ENCODE measurements around the gene DNMT1.
"Not testable (repeated sequence)": the region's sequence is repeated elsewhere in the genome, so short reads cannot be mapped to it uniquely, and the experiment has no call there.

DNMT1 gene

GRCh38 chr19:10180459-10180858 lies 14.3 kb downstream of the DNMT1 start:
- no peak for DNase-seq

GRCh38 chr19:10180024-10180423 lies 14.7 kb downstream of the DNMT1 start:
- DNase-seq: not testable (repeated sequence)

- DNase-seq: no peak
These were observed 21.2 kb downstream of the DNMT1 start for GRCh38 chr19:10173527-10173926.

DNA sequence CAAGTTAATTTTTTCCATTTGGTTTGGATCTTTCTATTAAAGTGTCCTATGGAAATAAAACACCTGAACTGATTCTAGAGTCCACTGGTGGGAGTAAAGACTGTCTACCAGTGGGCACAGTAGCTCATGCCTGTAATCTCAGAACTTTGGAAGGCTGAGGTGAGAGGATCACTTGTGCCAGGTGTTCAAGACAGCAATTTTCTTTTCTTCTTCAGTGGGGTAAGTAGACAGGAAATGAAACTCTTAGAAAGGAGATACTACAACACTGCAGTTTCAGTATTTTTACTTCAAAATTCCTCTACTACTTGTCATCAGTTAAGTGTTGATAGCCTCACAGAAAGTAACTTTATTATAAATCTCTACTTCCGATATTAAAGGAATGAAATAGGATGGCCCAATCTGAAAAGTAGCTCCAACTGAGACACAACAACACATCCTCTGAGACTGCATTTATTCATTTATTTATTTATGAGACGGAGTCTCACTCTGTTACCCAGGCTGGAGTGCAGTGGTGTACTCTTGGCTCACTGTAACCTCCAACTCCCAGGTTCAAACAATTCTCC lies 26.3 kb downstream of the DNMT1 start:
- DNase-seq: no peak

DNA sequence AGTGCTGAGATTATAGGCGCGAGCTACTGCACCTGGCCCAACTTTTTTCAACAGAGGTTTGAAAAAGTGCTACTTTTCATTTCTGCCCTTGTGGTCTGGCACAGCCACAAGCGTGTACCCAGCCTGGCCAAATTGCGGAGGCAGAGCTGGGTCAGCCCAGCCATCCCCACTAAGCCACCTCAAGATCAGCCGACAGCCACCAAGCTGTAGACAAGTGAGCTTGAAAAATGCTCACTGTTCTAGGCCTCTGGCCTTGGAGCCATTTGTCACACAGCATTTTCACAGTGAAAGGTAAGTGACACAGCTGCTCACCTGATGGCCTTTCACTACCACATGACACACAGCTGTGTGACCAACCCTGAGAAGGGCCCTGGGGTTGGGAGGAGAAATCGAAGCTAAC lies 27.3 kb downstream of the DNMT1 start:
- DNase-seq: no peak

GRCh38 chr19:10166501-10166900 lies 28.3 kb downstream of the DNMT1 start:
- not testable (repeated sequence) for DNase-seq

DNA sequence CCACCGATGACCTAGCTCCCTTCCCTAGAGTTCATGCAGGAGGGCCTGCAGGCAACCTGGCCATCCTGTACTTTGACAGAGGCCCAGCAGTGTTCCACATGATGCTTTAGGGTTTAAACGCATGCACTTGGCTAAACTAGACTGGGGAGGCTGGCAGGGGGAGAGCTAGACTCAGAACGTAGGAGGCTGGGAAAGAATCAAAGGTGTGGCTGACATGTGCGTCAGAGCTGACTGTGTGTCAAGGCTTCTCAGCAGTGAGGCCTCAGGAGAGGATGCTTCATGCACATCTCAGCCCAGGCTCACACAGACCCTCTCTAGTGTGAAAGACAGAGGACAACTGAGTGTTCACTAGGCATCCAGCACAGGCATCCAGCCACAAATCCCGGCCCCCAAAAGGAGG lies 28.7 kb downstream of the DNMT1 start:
- no peak for DNase-seq

- no peak for DNase-seq
These were observed 31.2 kb downstream of the DNMT1 start for GRCh38 chr19:10163536-10163935.

GRCh38 chr19:10159610-10160009 lies 35.1 kb downstream of the DNMT1 start:
- no peak for DNase-seq

DNA sequence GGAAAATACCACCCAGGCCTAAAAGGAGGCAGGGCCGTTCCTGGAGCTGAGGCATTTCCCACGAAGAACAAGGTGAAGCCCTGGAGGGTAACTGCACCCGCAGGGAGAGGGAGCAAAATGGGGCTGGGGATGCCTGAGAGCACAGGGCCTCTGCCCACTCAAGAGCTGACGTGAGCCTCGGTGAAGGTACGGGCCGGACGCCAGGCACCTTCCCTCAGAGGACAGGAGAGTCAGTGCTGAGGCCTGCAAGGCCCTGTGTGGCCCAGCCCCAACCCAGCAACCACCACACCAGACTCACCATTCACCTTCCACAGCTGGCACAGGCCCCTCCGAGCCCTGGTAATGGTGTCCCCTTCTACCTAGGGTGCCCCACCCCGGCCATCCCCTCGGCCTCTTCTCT lies 36.3 kb downstream of the DNMT1 start:
- DNase-seq: no peak

GRCh38 chr19:10158071-10158470 lies 36.7 kb downstream of the DNMT1 start:
- no peak for DNase-seq

DNA sequence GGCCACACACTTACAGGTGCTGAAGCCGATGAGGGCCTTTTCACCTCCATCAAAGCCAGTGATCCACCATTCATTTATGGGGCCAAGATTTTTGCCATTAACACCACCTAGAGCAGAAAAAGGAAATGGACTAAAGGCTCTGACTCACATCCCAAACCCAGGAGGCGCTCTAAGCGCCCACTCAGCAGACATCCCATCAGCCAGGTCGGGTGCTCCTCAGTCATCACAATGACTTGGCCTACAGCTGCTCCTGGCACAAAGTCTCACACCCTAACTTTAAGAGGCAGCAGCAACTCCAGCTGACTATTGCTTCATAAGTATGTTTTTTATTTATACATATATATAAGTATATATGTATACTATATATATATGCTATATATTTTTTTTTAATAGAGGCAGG lies 38.9 kb downstream of the DNMT1 start:
- DNase-seq: no peak

DNA sequence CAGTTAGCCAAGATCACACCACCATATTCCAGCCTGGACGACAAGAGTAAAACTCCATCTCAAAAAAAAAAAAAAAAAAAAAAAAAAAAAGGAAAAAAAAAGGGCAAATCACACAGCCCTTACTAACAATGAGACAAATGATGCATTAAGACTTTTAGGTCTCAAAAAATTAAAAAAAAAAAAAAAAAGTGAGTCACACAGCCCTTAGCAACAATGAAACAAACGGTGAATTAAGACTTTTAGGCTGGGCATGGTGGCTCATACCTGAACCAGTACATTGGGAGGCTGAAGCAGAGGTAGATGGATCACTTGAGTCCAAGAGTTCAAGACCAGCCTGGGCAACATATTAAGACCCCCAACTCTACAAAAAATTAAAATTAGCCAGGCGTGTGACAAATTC lies 42.7 kb downstream of the DNMT1 start:
- DNase-seq: no peak

- no peak for DNase-seq
These were observed 43.2 kb downstream of the DNMT1 start for GRCh38 chr19:10151521-10151920.

- DNase-seq: no peak
These were observed 45.3 kb downstream of the DNMT1 start for GRCh38 chr19:10149427-10149826.

DNA sequence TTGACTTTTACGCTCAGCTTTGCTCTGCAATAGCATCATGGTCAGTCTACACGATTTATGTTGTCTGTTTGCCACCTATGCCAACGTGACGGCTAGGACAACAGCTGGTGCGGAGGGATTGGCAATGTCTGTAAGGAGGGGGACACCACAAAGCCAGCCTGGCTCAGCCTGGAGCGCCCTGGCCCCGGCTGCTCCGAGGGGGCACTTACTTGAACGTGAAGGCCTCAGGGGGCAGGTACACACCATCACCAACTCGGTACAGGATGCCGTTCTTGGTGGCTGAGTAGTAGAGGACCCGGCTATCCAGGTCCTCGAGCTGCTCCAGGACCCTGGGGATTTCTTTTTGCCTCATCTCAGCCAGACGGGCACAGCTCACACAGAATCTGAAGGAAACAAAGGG lies 48.6 kb downstream of the DNMT1 start:
- no peak for DNase-seq

- no peak for DNase-seq
These were observed 49.7 kb downstream of the DNMT1 start for GRCh38 chr19:10145031-10145430.

DNA sequence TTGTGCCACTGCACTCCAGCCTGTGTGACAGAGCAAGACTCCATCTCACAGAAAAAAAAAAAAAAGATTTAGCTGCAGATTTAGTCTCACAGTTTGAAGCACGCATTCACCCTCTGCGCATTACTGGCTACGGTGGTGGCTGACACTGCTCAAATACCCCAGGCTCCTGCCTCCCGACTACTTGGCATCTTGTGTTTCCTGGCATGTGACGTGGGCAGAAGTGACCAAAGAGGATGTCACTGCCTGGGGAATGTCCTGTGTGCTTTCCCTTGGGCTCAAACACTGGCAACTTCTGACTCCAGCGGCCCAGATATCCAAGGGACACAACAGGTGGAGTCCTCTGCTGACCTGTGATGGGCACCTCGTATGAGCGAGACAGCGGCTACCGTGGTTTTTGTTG lies 50.4 kb downstream of the DNMT1 start:
- DNase-seq: no peak

DNA sequence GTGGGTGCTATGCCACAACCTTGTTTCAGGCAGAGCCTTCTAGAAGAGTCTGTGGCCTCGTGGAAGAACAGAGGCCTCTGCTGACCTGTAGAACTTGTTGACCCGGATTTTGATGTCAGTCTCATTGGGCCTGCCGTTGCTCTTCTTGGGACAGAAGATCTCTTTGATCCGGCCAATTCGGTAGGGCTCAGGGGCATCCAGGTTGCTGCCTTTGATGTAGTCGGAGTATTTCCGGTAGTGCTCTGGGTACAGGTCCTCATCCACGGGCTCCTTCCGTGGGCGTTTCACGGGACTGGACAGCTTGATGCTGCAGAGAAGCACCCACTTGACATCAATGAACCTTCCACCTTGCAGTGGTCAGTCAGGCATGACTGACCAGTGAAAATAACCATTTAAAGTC lies 51.1 kb downstream of the DNMT1 start:
- no peak for DNase-seq

- no peak for DNase-seq
These were observed 51.9 kb downstream of the DNMT1 start for GRCh38 chr19:10142701-10143375.

GRCh38 chr19:10141973-10142372 lies 52.8 kb downstream of the DNMT1 start:
- DNase-seq: no peak

DNA sequence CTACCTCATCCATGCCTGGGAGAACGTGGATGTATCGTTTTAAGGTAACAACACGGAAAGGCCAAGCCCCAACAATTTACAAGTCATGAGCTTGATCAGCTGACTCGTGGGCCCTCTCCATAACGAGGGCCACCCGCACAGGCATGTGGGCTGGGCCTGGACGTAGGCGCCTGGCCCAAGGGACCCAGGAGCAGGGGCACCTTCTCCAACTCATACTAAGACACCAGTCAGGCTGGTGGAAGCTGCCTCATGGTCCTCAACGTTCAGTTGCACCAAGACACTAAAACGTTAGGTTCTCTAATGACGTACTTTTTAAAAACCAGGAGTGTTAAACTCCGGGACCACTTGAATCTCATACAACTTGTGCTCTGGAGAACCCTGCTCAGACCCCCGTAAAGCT lies 53.3 kb downstream of the DNMT1 start:
- no peak for DNase-seq

- DNase-seq: no peak
These were observed 54.8 kb downstream of the DNMT1 start for GRCh38 chr19:10139952-10140351.

DNA sequence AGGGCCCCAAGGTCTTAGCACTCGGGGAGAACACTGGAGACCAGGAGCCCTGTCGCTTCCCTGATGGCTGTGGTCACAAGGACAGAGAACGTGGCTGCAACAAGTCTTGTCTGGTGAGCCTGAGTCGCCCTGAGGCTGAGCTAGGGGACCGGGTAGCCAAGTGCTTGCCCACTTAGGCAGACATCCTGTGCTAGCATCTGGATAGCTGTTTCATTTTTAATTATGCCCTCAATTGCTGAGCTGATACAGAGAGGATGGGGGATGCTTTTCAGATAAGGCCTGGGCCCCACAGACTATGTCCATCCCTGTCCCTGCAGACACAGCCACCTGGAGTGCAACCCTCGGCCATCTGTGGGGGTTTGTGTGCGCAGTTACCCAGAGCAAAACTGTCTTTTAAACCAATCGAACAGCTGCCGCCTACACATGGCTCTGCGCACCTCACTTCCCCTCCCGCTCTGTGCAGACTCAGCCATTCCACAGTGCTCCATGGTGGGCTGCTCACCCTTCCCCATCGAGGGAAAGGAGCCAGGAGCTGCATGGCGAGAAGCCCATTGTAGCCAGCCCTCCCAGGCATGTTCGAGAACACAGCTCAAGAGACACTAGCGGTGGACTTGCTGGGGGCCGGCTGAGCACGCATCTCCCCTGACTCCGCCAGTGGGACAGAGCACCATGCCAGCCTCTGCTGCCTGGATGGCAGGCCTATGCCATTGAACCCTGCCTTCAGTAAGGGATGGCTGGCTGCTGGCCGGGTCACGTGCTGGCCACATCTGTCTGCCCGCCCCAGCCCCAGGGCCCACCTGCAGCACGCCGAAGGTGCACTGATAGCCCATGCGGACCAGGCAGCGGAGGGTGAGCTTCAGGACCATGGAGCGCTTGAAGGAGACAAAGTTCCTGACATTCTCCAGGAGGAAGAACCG lies 55.6 kb downstream of the DNMT1 start:
- DNase-seq: no peak

All from NCI-H2171 (cell line).